OCI-LY7 (cell line): ENCODE data around the gene CD274. TPM values are rescaled to one million over a fixed set of nuclear protein-coding genes. Genes with fewer than 3 reads are reported as not detected.
"Not testable (repeated sequence)": the region's sequence is repeated elsewhere in the genome, so short reads cannot be mapped to it uniquely, and the experiment has no call there.

ENCODE experiments used
- BruUV-seq: library from RNA; stranded (reverse); fragments of 400-500 nt; replicated peaks from 2 replicates; lab custom pipeline; 2021; lab: Mats Ljungman, UMichigan
- CTCF ChIA-PET: fragments of 300-600 bp; sonication (Branson Sonifier 250); formaldehyde crosslinking; loops from one replicate; lab custom pipeline; 2022; ENCODE audit warnings: antibody characterized with exemption; ENCODE audit not compliant: unreplicated experiment; lab: Charles Lee
- POLR2A ChIA-PET: fragments of 300-600 bp; sonication (Branson Sonifier 250); formaldehyde crosslinking; loops from one replicate; lab custom pipeline; 2022; ENCODE audit warnings: antibody characterized with exemption; lab: Charles Lee
- DNase-seq: peaks from one replicate; pipeline ENCODE4 v3.0.0-alpha.2; 2015; ENCODE audit warnings: low spot score
- H2AFZ ChIP-seq: fragments of 200-600 bp; sonication (generic), shearing (Covaris generic); 2 replicates; pipeline ENCODE4 v1.6.1; 2014; ENCODE audit warnings: mild to moderate bottlenecking, antibody characterized with exemption, low read length, moderate library complexity
- H3K27ac ChIP-seq: fragments of 200-600 bp; sonication (generic); 2 replicates; pipeline ENCODE4 v1.5.1; 2014; ENCODE audit warnings: mixed run types, low read depth, mild to moderate bottlenecking, moderate library complexity, low read length, inconsistent platforms; ENCODE audit not compliant: poor library complexity, severe bottlenecking
- H3K36me3 ChIP-seq: fragments of 200-600 bp; sonication (generic); 2 replicates; pipeline ENCODE4 v1.6.1; 2014; ENCODE audit warnings: mild to moderate bottlenecking, antibody characterized with exemption, low read length, moderate library complexity, mixed read lengths; ENCODE audit not compliant: insufficient read depth
- H3K4me1 ChIP-seq: fragments of 200-600 bp; sonication (generic); 2 replicates; pipeline ENCODE4 v1.5.1; 2014; ENCODE audit warnings: mild to moderate bottlenecking, low read length; ENCODE audit not compliant: insufficient read depth, poor library complexity, severe bottlenecking
- H3K4me2 ChIP-seq: fragments of 200-600 bp; sonication (generic); 2 replicates; pipeline ENCODE4 v1.6.1; 2014; ENCODE audit warnings: mild to moderate bottlenecking, low read length
- H3K4me3 ChIP-seq: fragments of 200-600 bp; sonication (generic); 2 replicates; pipeline ENCODE4 v1.5.1; 2014; ENCODE audit warnings: mild to moderate bottlenecking, low read depth, low read length; ENCODE audit not compliant: poor library complexity, severe bottlenecking
- H3K79me2 ChIP-seq: fragments of 200-600 bp; sonication (generic); 2 replicates; pipeline ENCODE4 v1.6.1; 2016; ENCODE audit warnings: low read depth, mild to moderate bottlenecking, low read length, moderate library complexity, mixed read lengths; ENCODE audit not compliant: insufficient read depth
- H3K9me2 ChIP-seq: fragments of 200-600 bp; sonication (generic); 2 replicates; pipeline ENCODE4 v1.6.1; 2016; ENCODE audit warnings: mild to moderate bottlenecking, low read length, mixed read lengths; ENCODE audit not compliant: insufficient read depth
- H3K9me3 ChIP-seq: fragments of 200-600 bp; sonication (generic); 2 replicates; pipeline ENCODE4 v1.6.1; 2014; ENCODE audit warnings: mild to moderate bottlenecking, mixed run types, low read length, mixed read lengths
- H4K20me1 ChIP-seq: fragments of 200-600 bp; sonication (generic); 2 replicates; pipeline ENCODE4 v1.6.1; 2014; ENCODE audit warnings: mild to moderate bottlenecking, antibody characterized with exemption, low read length, moderate library complexity, mixed read lengths; ENCODE audit not compliant: insufficient read depth
- CTCF ChIP-seq: fragments of 200-600 bp; sonication (generic); conservative IDR thresholded peaks from 2 replicates; pipeline ENCODE4 v1.5.1; 2014; ENCODE audit warnings: mild to moderate bottlenecking, antibody characterized with exemption, low read length, moderate library complexity, mixed read lengths
- EZH2phosphoT487 ChIP-seq: fragments of 200-600 bp; sonication (generic); IDR thresholded peaks from 2 replicates; pipeline ENCODE4 v1.6.1; 2018; ENCODE audit warnings: low read depth, borderline replicate concordance, mild to moderate bottlenecking, mixed run types, antibody characterized with exemption, low read length, moderate library complexity, mixed read lengths
- intact Hi-C: fragments of 100-400 bp; cut with micrococcal nuclease; formaldehyde crosslinking; loops from one replicate; pipeline ENCODE4 v1.10.0; 2022; ENCODE audit not compliant: unreplicated experiment
- total RNA-seq, 2 experiments: library from RNA; depleted of rRNA in 1 of 2; stranded (reverse); fragments of >200 nt in 1 of 2; shearing (Covaris generic) in 1 of 2; gene quantifications; 2 replicates each; pipeline ENCODE4 v1.2.3, GENCODE V29; 2014 to 2022

CD274 gene
- total RNA-seq, 2 experiments from 2014 or later: 0.15 to 0.57 TPM

GRCh38 chr9:5443850-5444249, 6.5 kb upstream of the CD274 start:
- no peak overlapping the region for H2AFZ ChIP-seq
- H3K4me2 ChIP-seq: no peak overlapping the region
- no peak for TF ChIP-seq EZH2phosphoT487
- no peak for TF ChIP-seq CTCF
- peaks cover 22% of the 10 kb centered on the region for H3K4me1 ChIP-seq
- no peaks in the 10 kb centered on the region for H3K9me2 ChIP-seq
- no peaks in the 10 kb centered on the region; the same call in 1 of the 2 replicates for H3K9me3 ChIP-seq
- CTCF ChIA-PET: interaction anchor here (0.5 kb wide), 1 partner anchor 189 kb away, joined by 3 read pairs; no protein-coding TSS in a partner anchor
- no peaks in the 10 kb centered on the region for H4K20me1 ChIP-seq
- no peaks in the 10 kb centered on the region for H3K79me2 ChIP-seq
- H3K36me3 ChIP-seq: no peaks in the 10 kb centered on the region
- no TSS peak for BruUV-seq
- DNase-seq: no peak
- POLR2A ChIA-PET: interaction anchor here (1.1 to 2.1 kb wide), 2 partner anchors 36 to 148 kb away, joined by 3 to 5 read pairs; no protein-coding TSS in a partner anchor
- H3K4me3 ChIP-seq: no peak overlapping the region
- intact Hi-C loops: no loop called here
- no peak overlapping the region for H3K27ac ChIP-seq

GRCh38 chr9:5445096-5445495, 5.2 kb upstream of the CD274 start:
- H3K9me2 ChIP-seq, H3K36me3 ChIP-seq, H3K9me3 ChIP-seq, CTCF ChIA-PET, H3K79me2 ChIP-seq, H3K27ac ChIP-seq, H4K20me1 ChIP-seq, POLR2A ChIA-PET, intact Hi-C loops, H3K4me2 ChIP-seq, BruUV-seq, H3K4me3 ChIP-seq, H2AFZ ChIP-seq, DNase-seq: not testable (repeated sequence)
- peaks cover 16% of the 10 kb centered on the region for H3K4me1 ChIP-seq

GRCh38 chr9:5445886-5446285, 4.5 kb upstream of the CD274 start:
- Histone ChIP-seq H3K4me3 (no peak overlapping the region), H3K9me3 (no peaks in the 10 kb centered on the region), H3K9me2 (no peaks in the 10 kb centered on the region), H3K79me2 (no peaks in the 10 kb centered on the region), H4K20me1 (no peaks in the 10 kb centered on the region), H3K4me1 (peaks cover 13% of the 10 kb centered on the region), H2AFZ (no peak overlapping the region), H3K36me3 (no peaks in the 10 kb centered on the region), H3K27ac (no peak overlapping the region), H3K4me2 (no peak overlapping the region)
- intact Hi-C loops: no loop called here
- POLR2A ChIA-PET: no interaction called here
- CTCF ChIA-PET: no interaction called here
- TF ChIP-seq CTCF (no peak), EZH2phosphoT487 (no peak)
- no peak for DNase-seq
- no TSS peak for BruUV-seq
